Upper lobe of left lung (tissue), 6 donors: Measurements from ENCODE around the gene HDAC5. TPM values are rescaled to one million over a fixed set of nuclear protein-coding genes. Genes with fewer than 3 reads are reported as not detected.
A peak's percentile ranks its signal among the peaks of the same experiment; 100 is the strongest.

Experiments used
- ATAC-seq, 2 donors: fragments of 200-7000 bp; cut with Tn5 transposase; one replicate each; pipeline ENCODE4 v1.9.1; 2022; ENCODE audit warnings: mild to moderate bottlenecking in 2 of 2, moderate library complexity in 2 of 2; ENCODE audit not compliant: low FRiP score in 2 of 2
- DNase-seq, 2 donors: peaks; one replicate each; pipeline ENCODE4 v3.0.0-alpha.2; 2019 to 2020
- H3K27ac ChIP-seq, 4 donors: fragments of 200-600 bp; sonication (generic); one replicate each; pipeline ENCODE4 v1.5.1; 2016 to 2019
- H3K27me3 ChIP-seq, 4 donors: fragments of 200-600 bp; sonication (generic); one replicate each; pipeline ENCODE4 v1.5.1; 2017 to 2019
- H3K36me3 ChIP-seq, 4 donors: fragments of 200-600 bp; sonication (generic); one replicate each; pipeline ENCODE4 v1.5.1; 2016 to 2019
- H3K4me1 ChIP-seq, 4 donors: fragments of 200-600 bp; sonication (generic); one replicate each; pipeline ENCODE4 v1.5.1; 2018 to 2019
- H3K4me3 ChIP-seq, 4 donors: fragments of 200-600 bp; sonication (generic); one replicate each; pipeline ENCODE4 v1.5.1; 2017 to 2019; ENCODE audit warnings: mild to moderate bottlenecking in 2 of 4, moderate library complexity in 1 of 4
- H3K9me3 ChIP-seq, 4 donors: fragments of 200-600 bp; sonication (generic); one replicate each; pipeline ENCODE4 v1.5.1; 2018 to 2019
- CTCF ChIP-seq, 6 experiments: fragments of 450-650 bp in 4 of 6; fragments of 200-600 bp in 2 of 6; sonication (generic) in 2 of 6; IDR thresholded peaks; one replicate each; pipeline ENCODE4 v1.5.1; 2016 to 2019; ENCODE audit warnings: antibody characterized with exemption in 6 of 6
- EP300 ChIP-seq, 4 donors: sonication (generic); formaldehyde crosslinking; IDR thresholded peaks; one replicate each; pipeline ENCODE4 v1.5.1; 2017; ENCODE audit warnings: antibody characterized with exemption in 4 of 4, control low read depth in 2 of 4
- POLR2A ChIP-seq, 4 donors: fragments of 450-650 bp; IDR thresholded peaks; one replicate each; pipeline ENCODE4 v1.5.1; 2016 to 2017; ENCODE audit warnings: antibody characterized with exemption in 4 of 4, mild to moderate bottlenecking in 2 of 4
- POLR2AphosphoS5 ChIP-seq, 2 donors: sonication (generic); formaldehyde crosslinking; IDR thresholded peaks; one replicate each; pipeline ENCODE4 v1.5.1; 2017; ENCODE audit warnings: antibody characterized with exemption in 2 of 2
- WGBS, 2 donors: methylation state at CpG; one replicate each; pipeline ENCODE4 v1.1.5; 2017 to 2018; 5-methylcytosine and 5-hydroxymethylcytosine counted together
- total RNA-seq, 6 donors: library from RNA; depleted of rRNA in 4 of 6; stranded (reverse); fragments of >200 nt in 4 of 6; gene quantifications; one replicate each; pipeline versions ENCODE4 v1.1.0 to v1.2.1, GENCODE V29; 2016 to 2021
- donor health status: DM: no; HTN: no; CAD: no; lungs with moderate emphysema.
- donor health status: DM: no; HTN: yes; CAD: no; lungs with severe emphysema.

Gene HDAC5
- total RNA-seq, 6 donors from 2014 or later: 59.9 to 138 (median 64.9) TPM

GRCh38 chr17:44069974-44070454 is 53.4 kb downstream of the HDAC5 start:
- 24 to 27% methylated on average over 7 of the region's 7 CpGs for WGBS, 2 donors
- peaks cover 30 to 49% (median 36%) of the 10 kb centered on the region in 4 donors for H3K4me1 ChIP-seq
- TF ChIP-seq POLR2A (IDR thresholded peaks at IDR 0.05) (no peak), CTCF (IDR thresholded peaks at IDR 0.05) (no peak), POLR2AphosphoS5 (IDR thresholded peaks at IDR 0.05) (no peak), EP300 (IDR thresholded peaks at IDR 0.05) (no peak)
- peak overlapping the region; percentile 85 to 91 (median 88) for H3K27ac ChIP-seq
- no peaks in the 10 kb centered on the region for H3K9me3 ChIP-seq
- peaks cover 0 to 11% (median 6%) of the 10 kb centered on the region in 4 donors for H3K36me3 ChIP-seq
- H3K27me3 ChIP-seq: no peaks in the 10 kb centered on the region
- no peak for ATAC-seq
- H3K4me3 ChIP-seq: peak overlapping the region; percentile 10 to 87 (median 84)
- DNase-seq: no peak

GRCh38 chr17:44067545-44067940 is 55.9 kb downstream of the HDAC5 start:
- Histone ChIP-seq H3K27ac (peak overlapping the region; percentile 94 to 99 (median 96)), H3K36me3 (peaks cover 1 to 16% (median 7%) of the 10 kb centered on the region in 4 donors), H3K4me1 (peaks cover 30 to 48% (median 38%) of the 10 kb centered on the region in 4 donors), H3K4me3 (no peak overlapping the region), H3K9me3 (no peaks in the 10 kb centered on the region), H3K27me3 (no peaks in the 10 kb centered on the region)
- DNase-seq (no peak), ATAC-seq (no peak)
- 86% methylated on average over 9 of the region's 9 CpGs for WGBS, 2 donors
- TF ChIP-seq POLR2A (IDR thresholded peaks at IDR 0.05) (no peak), EP300 (IDR thresholded peaks at IDR 0.05) (no peak), CTCF (IDR thresholded peaks at IDR 0.05) (no peak)

GRCh38 chr17:44066204-44066930 is 57.1 kb downstream of the HDAC5 start, which contains the start of gene LSM12:
TSS of gene LSM12 (minus strand) at chr17:44066671. CDS start at chr17:44066587, 84 bp downstream.
- H3K9me3 ChIP-seq: no peaks in the 10 kb centered on the region
- H3K27ac ChIP-seq: peak within 1 kb of the TSS; percentile 94 to 99 (median 96)
- 0 to 1% methylated on average over 22 to 50 of the region's 65 CpGs for WGBS, 2 donors
- peaks cover 22 to 39% (median 30%) of the 10 kb centered on the region in 4 donors for H3K4me1 ChIP-seq
- no peaks in the 10 kb centered on the region for H3K27me3 ChIP-seq
- peak within 1 kb of the TSS; percentile 55 to 91 (median 81) for H3K4me3 ChIP-seq
- ATAC-seq (peak; percentile 90 to 92), DNase-seq (peak; percentile 86 to 100)
- TF ChIP-seq POLR2AphosphoS5 (IDR thresholded peaks at IDR 0.05) (peak in 1 of 2 donors; percentile 46), EP300 (IDR thresholded peaks at IDR 0.05) (no peak), POLR2A (IDR thresholded peaks at IDR 0.05) (peak in 3 of 4 donors; percentile 68 to 91 (median 75)), CTCF (IDR thresholded peaks at IDR 0.05) (peak in 2 of 6 experiments; percentile 7 to 8)
- peaks cover 4 to 28% (median 13%) of the 10 kb centered on the region in 4 donors for H3K36me3 ChIP-seq

- peaks cover 4 to 34% (median 16%) of the 10 kb centered on the region in 4 donors for H3K36me3 ChIP-seq
- no peaks in the 10 kb centered on the region for H3K27me3 ChIP-seq
- WGBS, 2 donors: 1 to 3% methylated on average over 9 of the region's 9 CpGs
- peaks cover 19 to 33% (median 26%) of the 10 kb centered on the region in 4 donors for H3K4me1 ChIP-seq
- no peaks in the 10 kb centered on the region for H3K9me3 ChIP-seq
- no peak for ATAC-seq
- DNase-seq: no peak
- H3K4me3 ChIP-seq: peak overlapping the region; percentile 55 to 91 (median 81)
- TF ChIP-seq POLR2AphosphoS5 (IDR thresholded peaks at IDR 0.05) (no peak), EP300 (IDR thresholded peaks at IDR 0.05) (no peak), CTCF (IDR thresholded peaks at IDR 0.05) (no peak), POLR2A (IDR thresholded peaks at IDR 0.05) (no peak)
- H3K27ac ChIP-seq: peak overlapping the region; percentile 94 to 99 (median 96)
These were observed 57.7 kb downstream of the HDAC5 start for GRCh38 chr17:44065668-44066203.
